Activated CD8-positive, alpha-beta T cell treated with anti-CD3 and anti-CD28 coated beads for 36 hours (primary cell): ENCODE measurements around the gene GAST. TPM values are rescaled to one million over a fixed set of nuclear protein-coding genes. Genes with fewer than 3 reads are reported as not detected.

Source experiments
- ATAC-seq: fragments of 200-7000 bp; cut with Tn5 transposase; one replicate; pipeline ENCODE4 v1.10.0; 2021; ENCODE audit warnings: mild to moderate bottlenecking, moderate library complexity
- CTCF ChIA-PET: fragments of 350-600 bp; sonication (Branson Sonifier 250); formaldehyde crosslinking; loops from one replicate; lab custom pipeline; 2021; ENCODE audit warnings: antibody characterized with exemption; lab: Charles Lee
- POLR2A ChIA-PET: fragments of 350-600 bp; sonication (Branson Sonifier 250); formaldehyde crosslinking; loops from one replicate; lab custom pipeline; 2021; ENCODE audit warnings: antibody characterized with exemption; lab: Charles Lee
- DNase-seq: peaks from one replicate; pipeline ENCODE4 v3.0.0-alpha.2; 2020
- H3K27ac Mint-ChIP-seq: one replicate; pipeline ENCODE4 v1.8.0; 2021; ENCODE audit warnings: mild to moderate bottlenecking, mixed read lengths
- H3K27me3 Mint-ChIP-seq: one replicate; pipeline ENCODE4 v1.8.0; 2021; ENCODE audit warnings: mixed read lengths
- H3K36me3 Mint-ChIP-seq: one replicate; pipeline ENCODE4 v1.8.0; 2021; ENCODE audit warnings: low read depth, mixed read lengths
- H3K4me1 Mint-ChIP-seq: one replicate; pipeline ENCODE4 v1.8.0; 2021; ENCODE audit warnings: low read depth, mixed read lengths
- H3K4me3 Mint-ChIP-seq: one replicate; pipeline ENCODE4 v1.8.0; 2021; ENCODE audit warnings: mild to moderate bottlenecking, moderate library complexity, mixed read lengths
- H3K9me3 Mint-ChIP-seq: one replicate; pipeline ENCODE4 v1.8.0; 2021; ENCODE audit warnings: mixed read lengths
- intact Hi-C: fragments of 100-400 bp; cut with micrococcal nuclease; formaldehyde crosslinking; loops from one replicate; pipeline ENCODE4 v1.10.0; 2022
- total RNA-seq, 2 experiments: library from RNA; stranded (reverse); gene quantifications; one replicate each; pipeline ENCODE4 v1.2.3, GENCODE V29; 2021
- TF ChIP-seq, protein P1 (sequence below): fragments of 200-600 bp; IDR thresholded peaks from one replicate; pipeline ENCODE4 v1.8.0; 2022; ENCODE audit warnings: antibody characterized with exemption, mild to moderate bottlenecking

Gene GAST
- total RNA-seq, 2 experiments from 2014 or later, result not detected

GRCh38 chr17:41763327-41763726 is 51.2 kb downstream of the GAST start:
- Mint-ChIP-seq H3K27ac (no peak overlapping the region), H3K4me3 (no peak overlapping the region), H3K27me3 (no peaks in the 10 kb centered on the region), H3K36me3 (no peaks in the 10 kb centered on the region), H3K9me3 (no peaks in the 10 kb centered on the region), H3K4me1 (no peaks in the 10 kb centered on the region)
- ATAC-seq, result no peak
- TF ChIP-seq, protein P1, sequence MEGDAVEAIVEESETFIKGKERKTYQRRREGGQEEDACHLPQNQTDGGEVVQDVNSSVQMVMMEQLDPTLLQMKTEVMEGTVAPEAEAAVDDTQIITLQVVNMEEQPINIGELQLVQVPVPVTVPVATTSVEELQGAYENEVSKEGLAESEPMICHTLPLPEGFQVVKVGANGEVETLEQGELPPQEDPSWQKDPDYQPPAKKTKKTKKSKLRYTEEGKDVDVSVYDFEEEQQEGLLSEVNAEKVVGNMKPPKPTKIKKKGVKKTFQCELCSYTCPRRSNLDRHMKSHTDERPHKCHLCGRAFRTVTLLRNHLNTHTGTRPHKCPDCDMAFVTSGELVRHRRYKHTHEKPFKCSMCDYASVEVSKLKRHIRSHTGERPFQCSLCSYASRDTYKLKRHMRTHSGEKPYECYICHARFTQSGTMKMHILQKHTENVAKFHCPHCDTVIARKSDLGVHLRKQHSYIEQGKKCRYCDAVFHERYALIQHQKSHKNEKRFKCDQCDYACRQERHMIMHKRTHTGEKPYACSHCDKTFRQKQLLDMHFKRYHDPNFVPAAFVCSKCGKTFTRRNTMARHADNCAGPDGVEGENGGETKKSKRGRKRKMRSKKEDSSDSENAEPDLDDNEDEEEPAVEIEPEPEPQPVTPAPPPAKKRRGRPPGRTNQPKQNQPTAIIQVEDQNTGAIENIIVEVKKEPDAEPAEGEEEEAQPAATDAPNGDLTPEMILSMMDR, result no peak
- CTCF ChIA-PET, result interaction anchor here (1.2 kb wide), 1 partner anchor 32 kb away, joined by 3 read pairs; no protein-coding TSS in a partner anchor
- POLR2A ChIA-PET, result no interaction called here
- DNase-seq, result no peak
- intact Hi-C loops, result no loop called here

Other genes starting within 250 kb of the GAST start
- not detected for gene KRT32, start 244.9 kb upstream of the GAST start, total RNA-seq
- not detected for gene KRT35, start 231.2 kb upstream of the GAST start, total RNA-seq
- gene KRT36, start 222.4 kb upstream of the GAST start, total RNA-seq, result not detected
- not detected for gene KRT13, start 206.7 kb upstream of the GAST start, total RNA-seq
- gene KRT15, start 193.4 kb upstream of the GAST start, total RNA-seq, result not detected
- gene KRT19, start 184.0 kb upstream of the GAST start, total RNA-seq, result not detected
- not detected for gene KRT9, start 140.3 kb upstream of the GAST start, total RNA-seq
- not detected for gene KRT14, start 125.4 kb upstream of the GAST start, total RNA-seq
- not detected for gene KRT16, start 99.6 kb upstream of the GAST start, total RNA-seq
- gene KRT17, start 87.8 kb upstream of the GAST start, total RNA-seq, result not detected
- gene EIF1, start 23.4 kb upstream of the GAST start, total RNA-seq, result 100 to 1,000 TPM; 924 to 930 TPM
- under 1 TPM; 0.07 to 0.09 TPM for gene HAP1, start 22.3 kb downstream of the GAST start, total RNA-seq
- gene JUP, start 74.4 kb downstream of the GAST start, total RNA-seq, result 1 to 10 TPM; 1.5 to 1.8 TPM
- 1 to 10 TPM; 2.6 to 3.2 TPM for gene P3H4, start 99.6 kb downstream of the GAST start, total RNA-seq
- 1 to 10 TPM in 1 of 2 experiments, under 1 TPM in 1; 0.74 to 1.2 TPM for gene FKBP10, start 100.7 kb downstream of the GAST start, total RNA-seq
- 10 to 100 TPM; 30.5 to 32.3 TPM for gene NT5C3B, start 123.9 kb downstream of the GAST start, total RNA-seq
- gene KLHL10, start 125.5 kb downstream of the GAST start, total RNA-seq, result under 1 TPM in 1 of 2 experiments, not detected in 1; 0.36 TPM
- gene KLHL11, start 153.1 kb downstream of the GAST start, total RNA-seq, result 10 to 100 TPM; 19.2 to 19.6 TPM
- 100 to 1,000 TPM; 185 to 186 TPM for gene ACLY, start 206.6 kb downstream of the GAST start, total RNA-seq
- 1 to 10 TPM in 1 of 2 experiments, under 1 TPM in 1; 0.81 to 1.4 TPM for gene ODAD4, start 218.3 kb downstream of the GAST start, total RNA-seq